Neural progenitor cell (in vitro differentiated cells): Measurements from ENCODE around the gene TEX19. TPM values are rescaled to one million over a fixed set of nuclear protein-coding genes. Genes with fewer than 3 reads are reported as not detected.

ENCODE experiments used
- DNase-seq: peaks from one replicate; pipeline ENCODE4 v3.0.0-alpha.2; 2016; ENCODE audit warnings: low spot score
- H2AFZ ChIP-seq: fragments of 200-600 bp; sonication (generic); replicated peaks from 2 replicates; pipeline ENCODE4 v1.6.1; 2016; ENCODE audit warnings: antibody characterized with exemption
- H3F3A ChIP-seq: fragments of 200-600 bp; sonication (generic); 2 replicates; pipeline ENCODE4 v1.6.1; 2016; ENCODE audit warnings: antibody characterized with exemption, low read depth
- H3K27ac ChIP-seq: fragments of 200-600 bp; sonication (generic); 2 replicates; pipeline ENCODE4 v1.5.1; 2016; ENCODE audit warnings: mild to moderate bottlenecking
- H3K27me3 ChIP-seq: fragments of 200-600 bp; sonication (generic); 2 replicates; pipeline ENCODE4 v1.6.1; 2016; ENCODE audit warnings: mild to moderate bottlenecking, moderate library complexity
- H3K36me3 ChIP-seq: fragments of 200-600 bp; sonication (generic); 2 replicates; pipeline ENCODE4 v1.5.1; 2016
- H3K4me1 ChIP-seq: fragments of 200-600 bp; sonication (generic); 2 replicates; pipeline ENCODE4 v1.6.1; 2016; ENCODE audit warnings: mixed run types
- H3K4me2 ChIP-seq: fragments of 200-600 bp; sonication (generic); 2 replicates; pipeline ENCODE4 v1.6.1; 2016
- H3K4me3 ChIP-seq: fragments of 200-600 bp; sonication (generic); 2 replicates; pipeline ENCODE4 v1.5.1; 2016
- H3K79me2 ChIP-seq: fragments of 200-600 bp; sonication (generic); 2 replicates; pipeline ENCODE4 v1.6.1; 2016; ENCODE audit warnings: low read depth
- H3K9ac ChIP-seq: fragments of 200-600 bp; sonication (generic); 2 replicates; pipeline ENCODE4 v1.6.1; 2016
- H3K9me3 ChIP-seq: fragments of 200-600 bp; sonication (generic); 2 replicates; pipeline ENCODE4 v1.5.1; 2016; ENCODE audit warnings: low read depth
- H4K20me1 ChIP-seq: fragments of 200-600 bp; sonication (generic); 2 replicates; pipeline ENCODE4 v1.6.1; 2016; ENCODE audit warnings: low read depth
- H3K27ac Mint-ChIP-seq: 3 replicates; pipeline ENCODE4 v1.8.0; 2021; ENCODE audit warnings: mixed read lengths
- H3K27me3 Mint-ChIP-seq: 2 replicates; pipeline ENCODE4 v1.8.0; 2022; ENCODE audit warnings: low read depth, mild to moderate bottlenecking, inconsistent platforms, moderate library complexity, mixed read lengths; ENCODE audit not compliant: insufficient read depth
- H3K36me3 Mint-ChIP-seq: 3 replicates; pipeline ENCODE4 v1.8.0; 2021; ENCODE audit warnings: mixed read lengths
- H3K4me1 Mint-ChIP-seq: 3 replicates; pipeline ENCODE4 v1.8.0; 2021; ENCODE audit warnings: mixed read lengths
- H3K4me3 Mint-ChIP-seq: 3 replicates; pipeline ENCODE4 v1.8.0; 2021; ENCODE audit warnings: mild to moderate bottlenecking, moderate library complexity, mixed read lengths
- H3K9me3 Mint-ChIP-seq: 3 replicates; pipeline ENCODE4 v1.8.0; 2020; ENCODE audit warnings: mixed read lengths
- CTCF ChIP-seq: fragments of 200-600 bp; sonication (generic); IDR thresholded peaks from 2 replicates; pipeline ENCODE4 v1.5.1; 2017; ENCODE audit warnings: antibody characterized with exemption, mild to moderate bottlenecking
- EZH2 ChIP-seq: fragments of 200-600 bp; sonication (generic); IDR thresholded peaks from 2 replicates; pipeline ENCODE4 v1.6.1; 2017; ENCODE audit warnings: antibody characterized with exemption, mild to moderate bottlenecking, moderate library complexity
- EZH2phosphoT487 ChIP-seq: fragments of 200-600 bp; sonication (generic); IDR thresholded peaks from 2 replicates; pipeline ENCODE4 v1.6.1; 2017; ENCODE audit warnings: antibody characterized with exemption
- total RNA-seq: library from RNA; depleted of rRNA; stranded (reverse); fragments of >200 nt; gene quantifications from 2 replicates; pipeline ENCODE4 v1.2.3, GENCODE V29; 2015; ENCODE audit warnings: low replicate concordance

Gene TEX19
- total RNA-seq, 1 donor from 2014 or later = not detected

- peaks cover 13% of the 10 kb centered on the region for H3K4me1 ChIP-seq
- no peaks in the 10 kb centered on the region for H3K36me3 ChIP-seq
- Mint-ChIP-seq H3K27ac (no peak overlapping the region), H3K9me3 (no peaks in the 10 kb centered on the region), H3K4me1 (peaks cover 17% of the 10 kb centered on the region), H3K4me3 (no peak overlapping the region), H3K27me3 (peaks cover 15% of the 10 kb centered on the region), H3K36me3 (no peaks in the 10 kb centered on the region)
- H3K79me2 ChIP-seq = no peaks in the 10 kb centered on the region
- H3K27ac ChIP-seq = no peak overlapping the region
- DNase-seq = no peak
- no peaks in the 10 kb centered on the region for H3F3A ChIP-seq
- H2AFZ ChIP-seq = no peak overlapping the region
- TF ChIP-seq CTCF (no peak), EZH2 (no peak), EZH2phosphoT487 (no peak)
- no peak overlapping the region for H3K9ac ChIP-seq
- H3K9me3 ChIP-seq = no peaks in the 10 kb centered on the region
- H3K4me2 ChIP-seq = no peak overlapping the region
- H3K4me3 ChIP-seq = no peak overlapping the region
- H3K27me3 ChIP-seq = peaks cover 18% of the 10 kb centered on the region
- no peaks in the 10 kb centered on the region for H4K20me1 ChIP-seq
Observed at GRCh38 chr17:82311971-82312370, 47.1 kb upstream of the TEX19 start.

GRCh38 chr17:82313195-82314011 is 45.6 kb upstream of the TEX19 start:
- Mint-ChIP-seq H3K36me3 (no peaks in the 10 kb centered on the region), H3K27me3 (peaks cover 9% of the 10 kb centered on the region), H3K27ac (peak overlapping the region; percentile 19), H3K4me1 (peaks cover 17% of the 10 kb centered on the region), H3K4me3 (no peak overlapping the region), H3K9me3 (no peaks in the 10 kb centered on the region)
- no peak overlapping the region for H3K9ac ChIP-seq
- no peaks in the 10 kb centered on the region for H4K20me1 ChIP-seq
- no peak overlapping the region for H3K27ac ChIP-seq
- H2AFZ ChIP-seq = no peak overlapping the region
- peaks cover 19% of the 10 kb centered on the region for H3K4me1 ChIP-seq
- no peak overlapping the region for H3K4me2 ChIP-seq
- H3K79me2 ChIP-seq = no peaks in the 10 kb centered on the region
- no peak for DNase-seq
- no peaks in the 10 kb centered on the region for H3K9me3 ChIP-seq
- TF ChIP-seq EZH2 = no peak
- peaks cover 14% of the 10 kb centered on the region for H3K27me3 ChIP-seq
- peaks cover 6% of the 10 kb centered on the region for H3F3A ChIP-seq
- H3K36me3 ChIP-seq = no peaks in the 10 kb centered on the region
- H3K4me3 ChIP-seq = no peak overlapping the region

- no peaks in the 10 kb centered on the region for H3K79me2 ChIP-seq
- peak overlapping the region; percentile 76 for H3K27ac Mint-ChIP-seq
- peaks cover 6% of the 10 kb centered on the region for H3K27me3 ChIP-seq
- TF ChIP-seq EZH2 (no peak), EZH2phosphoT487 (no peak), CTCF (no peak)
- peaks cover 14% of the 10 kb centered on the region for H3F3A ChIP-seq
- no peaks in the 10 kb centered on the region for H3K36me3 ChIP-seq
- no peak overlapping the region for H3K9ac ChIP-seq
- no peak overlapping the region for H3K4me2 ChIP-seq
- peaks cover 9% of the 10 kb centered on the region for H3K27me3 Mint-ChIP-seq
- H3K9me3 Mint-ChIP-seq = no peaks in the 10 kb centered on the region
- no peak overlapping the region for H3K4me3 ChIP-seq
- H4K20me1 ChIP-seq = no peaks in the 10 kb centered on the region
- DNase-seq = no peak
- H3K36me3 Mint-ChIP-seq = no peaks in the 10 kb centered on the region
- H3K4me3 Mint-ChIP-seq = no peak overlapping the region
- peaks cover 19% of the 10 kb centered on the region for H3K4me1 ChIP-seq
- no peak overlapping the region for H3K27ac ChIP-seq
- peaks cover 17% of the 10 kb centered on the region for H3K4me1 Mint-ChIP-seq
- H3K9me3 ChIP-seq = no peaks in the 10 kb centered on the region
- H2AFZ ChIP-seq = no peak overlapping the region
Observed at GRCh38 chr17:82314012-82314726, 44.9 kb upstream of the TEX19 start.
